Kidney (tissue), 14 donors: Measurements from ENCODE around the gene CCL5. TPM values are rescaled to one million over a fixed set of nuclear protein-coding genes. Genes with fewer than 3 reads are reported as not detected.

Source experiments
- DNase-seq, 5 donors: peaks; one replicate each; pipeline ENCODE4 v3.0.0-alpha.2; 2013 to 2020
- FAIRE-seq: peaks from 2 replicates; lab custom pipeline; 2012; peaks lifted over from hg19 to GRCh38; lab: Jason Lieb, UNC
- H3K27ac ChIP-seq, 2 donors: one replicate each; pipeline ENCODE4 v1.7.0; 2013; ENCODE audit warnings: low read depth in 2 of 2, low read length in 2 of 2, inconsistent platforms in 1 of 2
- H3K27me3 ChIP-seq: one replicate; pipeline ENCODE4 v1.7.1; 2013; ENCODE audit warnings: low read length, inconsistent platforms; ENCODE audit not compliant: control insufficient read depth, insufficient read depth
- H3K36me3 ChIP-seq, 3 donors: one replicate each; pipeline versions ENCODE4 v1.7.0 to v1.7.1; 2013; ENCODE audit warnings: low read length in 3 of 3, control low read depth in 1 of 3, inconsistent platforms in 1 of 3; ENCODE audit not compliant: insufficient read depth in 3 of 3, control insufficient read depth in 2 of 3
- H3K4me1 ChIP-seq, 3 donors: one replicate each; pipeline versions ENCODE4 v1.7.0 to v1.7.1; 2013; ENCODE audit warnings: low read length in 3 of 3, inconsistent platforms in 1 of 3, low read depth in 1 of 3; ENCODE audit not compliant: control insufficient read depth in 2 of 3, insufficient read depth in 2 of 3
- H3K4me3 ChIP-seq, 3 donors: one replicate each; pipeline versions ENCODE4 v1.7.0 to v1.8.1; 2013; ENCODE audit warnings: low read length in 3 of 3, control low read depth in 1 of 3, inconsistent platforms in 1 of 3
- H3K9ac ChIP-seq, 3 donors: one replicate each; pipeline versions ENCODE4 v1.7.0 to v1.7.1; 2013; ENCODE audit warnings: low read length in 3 of 3, control low read depth in 1 of 3, inconsistent platforms in 1 of 3
- H3K9me3 ChIP-seq, 3 donors: one replicate each; pipeline versions ENCODE4 v1.7.0 to v1.7.1; 2013; ENCODE audit warnings: low read length in 3 of 3, control low read depth in 1 of 3, inconsistent platforms in 1 of 3; ENCODE audit not compliant: control insufficient read depth in 2 of 3, insufficient read depth in 1 of 3
- CTCF ChIP-seq: IDR thresholded peaks from 3 replicates; pipeline ENCODE4 v1.5.1; 2012; ENCODE audit warnings: mild to moderate bottlenecking, moderate library complexity, borderline replicate concordance; ENCODE audit not compliant: insufficient read depth; ENCODE audit errors: extremely low read depth
- intact Hi-C: fragments of 100-400 bp; cut with DNase I; formaldehyde crosslinking; loops from one replicate; pipeline ENCODE4 v1.11.1; 2022
- polyA plus RNA-seq: library from polyadenylated mRNA; stranded (reverse); fragments of 350-450 nt; fragmentation: Illumina TruSeq; extraction: RNeasy Lipid Tissue Mini Kit (QIAGEN cat#74804); gene quantifications from one replicate; pipeline ENCODE4 v1.2.3, GENCODE V29; 2014; ENCODE audit warnings: low read depth, low replicate concordance; ENCODE audit not compliant: insufficient read depth
- total RNA-seq: library from RNA; stranded (reverse); fragmentation: NEBNext Ultra II Directional; extraction: Animal tissue kit (Norgen Biotek cat#: 25700); gene quantifications from one replicate; pipeline ENCODE4 v1.2.1, GENCODE V29; 2021
- donor health status: control.
- donor health status: control.
- donor health status: control.
- donor health status: control.
- donor health status: control.
- donor health status: DM: yes; HTN: yes; CAD: no.
- donor health status: Normal renal cell carcinoma (clear cell type).

Gene CCL5
- total and polyA plus RNA-seq, 2 donors from 2014 or later, result 4.2 to 10.3 TPM

GRCh38 chr17:35912942-35913341, 32.8 kb upstream of the CCL5 start:
- TF ChIP-seq CTCF, result no peak
- intact Hi-C loops, result no loop called here

GRCh38 chr17:35912339-35912912, 32.3 kb upstream of the CCL5 start:
- H3K27ac ChIP-seq, result no peak overlapping the region
- no peaks in the 10 kb centered on the region for H3K9me3 ChIP-seq
- H3K36me3 ChIP-seq, result no peaks in the 10 kb centered on the region
- FAIRE-seq (no peak), DNase-seq (no peak)
- no peaks in the 10 kb centered on the region for H3K27me3 ChIP-seq
- intact Hi-C loops, result no loop called here
- no peak overlapping the region for H3K4me3 ChIP-seq
- no peak overlapping the region for H3K9ac ChIP-seq
- no peak for TF ChIP-seq CTCF
- peaks cover 0 to 2% (median 0%) of the 10 kb centered on the region in 3 donors for H3K4me1 ChIP-seq

More at GRCh38 chr17:35912942-35913341, 32.8 kb upstream of the CCL5 start:
- Histone ChIP-seq H3K9me3 (no peaks in the 10 kb centered on the region), H3K4me3 (no peak overlapping the region), H3K27ac (no peak overlapping the region), H3K9ac (no peak overlapping the region), H3K36me3 (no peaks in the 10 kb centered on the region), H3K4me1 (peaks cover 0 to 2% (median 0%) of the 10 kb centered on the region in 3 donors), H3K27me3 (no peaks in the 10 kb centered on the region)
- no peak for FAIRE-seq
- no peak for DNase-seq

GRCh38 chr17:35909408-35909807, 29.2 kb upstream of the CCL5 start:
- Histone ChIP-seq H3K27me3 (no peaks in the 10 kb centered on the region), H3K36me3 (no peaks in the 10 kb centered on the region), H3K4me1 (no peaks in the 10 kb centered on the region), H3K9me3 (no peaks in the 10 kb centered on the region), H3K4me3 (no peak overlapping the region), H3K9ac (no peak overlapping the region), H3K27ac (no peak overlapping the region)
- DNase-seq, result no peak
- no peak for FAIRE-seq
- TF ChIP-seq CTCF, result no peak
- intact Hi-C loops, result no loop called here

GRCh38 chr17:35907691-35908090, 27.5 kb upstream of the CCL5 start:
- Histone ChIP-seq H3K9me3 (no peaks in the 10 kb centered on the region), H3K9ac (no peak overlapping the region), H3K36me3 (no peaks in the 10 kb centered on the region), H3K27me3 (no peaks in the 10 kb centered on the region), H3K4me3 (no peak overlapping the region), H3K4me1 (no peaks in the 10 kb centered on the region), H3K27ac (no peak overlapping the region)
- DNase-seq (no peak), FAIRE-seq (no peak)
- no peak for TF ChIP-seq CTCF
- intact Hi-C loops, result no loop called here
